SK-N-MC (cell line): Measurements from ENCODE around the gene NSUN7.

Experiments
- EZH2 ChIP-seq: fragments of 200-600 bp; sonication (generic); IDR thresholded peaks from one replicate; pipeline ENCODE4 v1.6.1; 2017; ENCODE audit warnings: antibody characterized with exemption
- FOXP2 ChIP-seq: optimal IDR thresholded peaks from 2 replicates; pipeline ENCODE3; 2011; ENCODE audit warnings: mild to moderate bottlenecking, moderate library complexity; ENCODE audit not compliant: insufficient read depth; ENCODE audit errors: extremely low read length, control extremely low read depth
- POLR2AphosphoS5 ChIP-seq: IDR thresholded peaks from 2 replicates; pipeline ENCODE4 v1.6.1; 2012; ENCODE audit warnings: mild to moderate bottlenecking, low read depth, low read length, borderline replicate concordance

- TF ChIP-seq EZH2 (no peak), POLR2AphosphoS5 (no peak), FOXP2 (no peak)
Measured at GRCh38 chr4:40763228-40763716, 13.5 kb downstream of the NSUN7 start.
